ENCODE data around the gene NAGS.

- TF ChIP-seq CTCF (IDR thresholded peaks at IDR 0.05) (no peak), POLR2A (IDR thresholded peaks at IDR 0.05) (no peak)
Measured at GRCh38 chr17:44045486-44045885, 41.1 kb downstream of the NAGS start.
